GM12874 (cell line): ENCODE results near the gene ITGB5.

Experiments
- TF ChIP-seq, protein P1 (sequence below): IDR thresholded peaks from 2 replicates; pipeline ENCODE4 v1.5.1; 2011; ENCODE audit warnings: low read depth, mild to moderate bottlenecking, control low read depth, low read length, moderate library complexity; ENCODE audit not compliant: insufficient read depth

ITGB5 gene

DNA sequence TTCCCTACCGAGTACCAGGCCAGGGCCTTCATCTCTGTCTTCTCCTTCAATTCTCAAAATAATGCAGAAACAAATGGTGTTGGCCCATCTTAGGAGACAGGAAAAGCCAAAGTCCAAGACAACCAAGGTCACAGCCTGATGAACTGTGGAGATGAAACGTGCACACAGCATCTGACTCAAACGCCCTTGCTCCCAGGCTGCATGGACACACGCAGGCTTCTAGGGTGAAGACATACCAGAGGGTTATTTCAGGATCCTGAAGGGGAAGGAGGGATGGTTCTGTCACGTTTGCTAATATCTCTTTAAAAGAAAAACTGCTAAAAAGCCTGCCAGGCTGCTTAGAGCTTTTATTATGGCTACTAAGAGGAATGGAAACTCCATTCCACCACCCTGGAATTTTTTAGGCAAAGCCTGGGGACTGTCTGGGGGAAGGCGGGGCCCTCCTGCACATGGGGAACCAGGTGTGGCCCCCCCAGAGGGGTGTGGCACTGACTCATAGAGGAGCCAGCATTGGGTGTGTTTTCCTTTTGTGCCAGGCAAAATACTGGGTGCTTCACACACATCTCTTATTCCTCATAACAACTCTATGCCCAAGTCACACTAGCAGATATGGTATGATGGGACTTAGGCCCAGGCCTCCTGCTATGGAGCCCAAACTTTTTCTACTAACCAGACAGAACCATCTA is 94.0 kb downstream of the ITGB5 start:
- TF ChIP-seq, protein P1, sequence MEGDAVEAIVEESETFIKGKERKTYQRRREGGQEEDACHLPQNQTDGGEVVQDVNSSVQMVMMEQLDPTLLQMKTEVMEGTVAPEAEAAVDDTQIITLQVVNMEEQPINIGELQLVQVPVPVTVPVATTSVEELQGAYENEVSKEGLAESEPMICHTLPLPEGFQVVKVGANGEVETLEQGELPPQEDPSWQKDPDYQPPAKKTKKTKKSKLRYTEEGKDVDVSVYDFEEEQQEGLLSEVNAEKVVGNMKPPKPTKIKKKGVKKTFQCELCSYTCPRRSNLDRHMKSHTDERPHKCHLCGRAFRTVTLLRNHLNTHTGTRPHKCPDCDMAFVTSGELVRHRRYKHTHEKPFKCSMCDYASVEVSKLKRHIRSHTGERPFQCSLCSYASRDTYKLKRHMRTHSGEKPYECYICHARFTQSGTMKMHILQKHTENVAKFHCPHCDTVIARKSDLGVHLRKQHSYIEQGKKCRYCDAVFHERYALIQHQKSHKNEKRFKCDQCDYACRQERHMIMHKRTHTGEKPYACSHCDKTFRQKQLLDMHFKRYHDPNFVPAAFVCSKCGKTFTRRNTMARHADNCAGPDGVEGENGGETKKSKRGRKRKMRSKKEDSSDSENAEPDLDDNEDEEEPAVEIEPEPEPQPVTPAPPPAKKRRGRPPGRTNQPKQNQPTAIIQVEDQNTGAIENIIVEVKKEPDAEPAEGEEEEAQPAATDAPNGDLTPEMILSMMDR = no peak

DNA sequence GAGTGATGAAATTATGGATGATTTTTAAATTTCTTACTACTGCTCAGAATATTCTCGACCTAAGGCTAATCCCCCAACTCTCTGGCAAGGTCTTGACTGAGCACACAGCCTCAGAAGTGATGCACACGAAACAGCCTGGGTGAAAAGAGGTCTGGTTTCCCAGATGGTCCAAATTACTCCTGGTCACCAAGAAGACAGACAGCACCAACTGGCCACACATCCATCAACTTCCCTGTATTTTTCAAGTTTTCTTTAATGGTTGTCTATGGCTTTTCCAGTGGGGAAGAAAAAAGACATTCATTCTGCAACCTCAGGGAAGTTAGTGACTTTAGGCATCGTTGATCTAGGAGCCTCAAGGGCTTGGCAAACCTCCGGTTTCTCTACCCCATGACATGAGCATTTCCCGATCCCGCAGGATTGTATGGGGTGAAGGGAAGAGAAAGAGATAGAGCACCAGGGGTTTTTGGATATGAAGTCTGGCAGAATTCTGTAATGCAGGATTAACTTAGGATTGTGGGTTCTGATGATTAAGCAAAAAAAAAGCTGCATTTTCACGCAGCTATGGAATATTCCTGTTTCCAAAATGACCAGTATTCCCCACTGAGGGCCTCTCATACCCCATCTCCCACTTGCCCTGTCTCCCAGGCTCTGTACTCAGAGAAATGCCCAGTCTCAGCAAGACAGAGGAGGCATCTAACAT is 94.7 kb downstream of the ITGB5 start:
- TF ChIP-seq, protein P1 = no peak

DNA sequence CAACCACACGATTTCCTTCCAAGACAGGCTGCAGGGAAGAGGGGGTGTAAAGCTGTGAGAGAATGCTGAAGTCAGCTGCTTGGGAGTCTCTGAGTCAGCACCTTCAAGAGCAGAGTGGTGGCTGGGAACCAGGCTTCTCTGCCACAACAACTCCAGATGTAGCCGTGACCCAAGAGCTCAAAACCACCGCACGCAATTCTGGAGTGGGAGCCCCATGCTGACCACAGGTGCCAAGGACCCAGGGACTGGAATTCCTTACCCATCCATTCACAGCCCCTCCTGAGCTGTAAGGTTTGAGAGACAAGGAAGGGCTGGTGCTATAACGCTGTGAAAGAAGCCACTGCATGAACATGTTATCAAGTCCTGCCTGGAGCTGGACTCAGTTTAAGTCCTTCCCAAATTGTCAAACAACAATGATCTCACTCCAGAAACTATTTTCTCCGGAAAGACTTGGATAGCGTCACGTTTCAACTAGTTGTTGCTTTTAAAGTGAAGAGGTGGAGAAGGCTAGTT is 95.5 kb downstream of the ITGB5 start:
- TF ChIP-seq, protein P1 = no peak

GRCh38 chr3:124791142-124791541 is 96.0 kb downstream of the ITGB5 start:
- TF ChIP-seq, protein P1 = no peak

DNA sequence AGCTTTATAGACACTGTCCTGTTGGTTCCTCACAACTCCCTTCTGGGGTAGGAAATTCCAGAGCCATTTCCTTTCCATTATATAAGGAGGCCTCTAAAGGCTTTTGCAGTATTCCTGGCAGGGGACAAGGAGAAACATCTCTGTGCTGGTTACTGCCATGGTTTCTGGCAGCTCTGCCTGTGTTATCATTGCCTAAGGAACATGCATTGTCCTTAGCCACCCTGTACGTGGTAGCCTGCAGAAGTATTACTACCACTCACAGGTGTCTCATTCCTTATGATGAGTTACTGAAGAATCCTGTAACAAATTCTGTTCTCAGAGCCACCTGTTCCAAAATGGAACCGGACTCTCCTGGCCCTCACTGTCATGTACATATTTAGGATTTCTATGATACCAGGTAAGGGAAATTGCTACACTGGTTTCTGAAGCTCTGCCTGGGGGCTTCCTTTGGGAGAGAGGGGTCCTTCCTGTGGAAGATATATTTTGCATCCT is 98.9 kb downstream of the ITGB5 start:
- TF ChIP-seq, protein P1 = no peak

DNA sequence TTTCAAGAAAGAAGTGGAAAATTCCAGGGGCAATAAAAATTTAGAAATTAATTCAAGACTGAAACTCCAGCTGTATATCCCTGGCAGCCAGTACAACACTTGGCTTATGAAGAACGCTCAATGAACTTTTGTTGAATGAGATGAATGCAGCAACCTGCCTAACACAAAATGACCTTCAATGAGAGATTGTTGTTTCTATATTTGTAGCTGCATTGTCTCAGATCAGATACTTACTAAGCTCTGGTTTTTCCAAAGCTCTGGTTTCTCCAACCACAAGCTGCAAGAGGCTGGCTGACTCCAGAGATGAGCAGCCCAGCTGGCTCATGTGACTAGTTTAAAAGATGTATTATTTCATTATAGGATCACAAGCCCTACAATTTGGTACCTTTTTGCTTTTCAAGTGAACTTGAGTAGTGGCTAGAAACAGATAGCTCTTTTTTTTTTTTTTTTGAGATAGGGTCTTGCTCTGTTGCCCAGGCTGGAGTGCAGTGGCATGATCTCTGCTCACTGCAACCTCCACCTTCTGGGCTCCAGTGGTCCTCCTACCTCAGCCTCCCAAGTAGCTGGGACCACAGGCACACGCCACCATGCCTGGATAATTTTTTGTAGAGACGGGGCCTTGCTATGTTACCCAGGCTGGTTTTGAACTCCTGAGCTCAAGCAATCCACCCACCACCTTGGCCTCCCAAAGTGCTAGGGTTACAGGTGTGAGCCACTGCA is 99.5 kb downstream of the ITGB5 start:
- TF ChIP-seq, protein P1 = no peak
